Measurements from ENCODE around the gene RGS19.

The RGS19 gene

DNA sequence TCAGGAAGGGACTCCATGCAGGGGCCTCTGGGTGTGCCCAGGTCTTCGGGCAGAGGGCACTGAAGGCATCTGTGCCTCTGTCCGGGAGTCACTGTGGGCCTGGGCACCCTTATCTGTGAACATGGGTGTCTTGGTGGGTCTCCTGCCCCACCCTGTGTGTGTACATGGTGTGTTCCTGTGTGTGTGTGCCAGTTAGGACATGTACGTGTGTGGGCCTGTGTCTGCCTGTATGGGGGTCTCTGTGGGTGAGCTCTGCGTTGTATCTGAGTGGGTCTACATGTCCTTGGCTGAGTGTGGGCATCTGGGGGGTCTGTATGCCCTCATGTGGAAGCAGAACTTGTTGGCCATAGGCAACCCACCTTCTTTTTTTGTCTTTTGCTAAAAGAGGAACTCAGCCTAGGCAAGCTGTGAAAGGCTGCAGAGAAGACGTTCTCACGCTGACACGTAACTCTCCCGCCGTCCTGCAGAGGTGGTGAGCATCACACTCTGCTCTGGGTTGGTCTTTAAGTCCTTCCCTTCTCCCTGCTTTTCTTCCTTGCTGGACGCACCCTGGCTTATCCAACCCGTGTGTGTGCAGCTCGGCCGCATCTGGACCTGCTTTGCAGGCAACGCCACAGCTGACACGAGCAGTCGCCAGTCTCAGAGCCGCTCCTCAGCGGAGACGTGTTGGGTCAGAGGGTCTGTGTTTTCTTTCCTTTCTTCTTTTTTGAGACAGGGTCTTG is 28.6 kb upstream of the RGS19 start:
- no peak for DNase-seq

DNA sequence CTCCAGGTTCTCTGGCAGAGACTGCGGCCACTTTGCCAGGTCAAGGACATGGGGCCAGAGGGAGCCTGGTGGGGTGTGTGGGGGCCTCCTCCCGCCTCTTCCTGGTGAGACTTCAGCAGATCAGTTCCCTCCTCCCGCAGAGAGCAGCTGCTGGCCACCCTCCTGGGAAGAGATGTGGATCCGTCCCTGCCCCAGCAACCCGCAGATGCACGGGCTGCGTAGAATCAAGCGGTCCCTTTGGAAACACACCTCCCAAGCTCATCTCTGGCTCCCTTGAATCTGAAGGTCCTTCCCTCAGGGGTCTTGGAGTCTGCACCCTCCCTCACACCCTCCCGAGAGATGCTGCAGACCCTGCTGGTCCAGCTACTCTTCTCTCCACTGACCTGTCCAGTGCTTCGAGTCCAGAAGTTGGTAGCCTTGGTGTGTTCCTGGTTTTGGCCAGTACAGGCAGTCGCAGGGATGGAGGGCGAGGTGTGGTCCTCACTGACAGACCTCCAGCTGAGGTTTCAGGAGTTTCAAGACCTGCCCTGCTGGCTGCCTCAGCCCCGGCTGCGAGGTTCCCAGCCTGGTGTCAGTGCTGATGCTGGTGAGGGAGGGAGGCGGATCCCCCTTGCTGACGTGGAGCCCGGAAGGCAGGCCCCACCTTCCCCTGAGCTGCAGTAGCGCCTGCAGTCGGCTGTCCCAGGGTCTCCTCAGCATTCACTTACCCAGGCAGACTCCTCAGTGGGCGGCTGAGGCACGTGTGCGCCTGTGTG is 27.8 kb upstream of the RGS19 start, which contains the start of gene NPBWR2:
Gene NPBWR2 (minus strand): TSS at position 585 of the 755 bp plus-strand sequence. CDS start 734 bp downstream, outside the sequence.
- DNase-seq = no peak

DNA sequence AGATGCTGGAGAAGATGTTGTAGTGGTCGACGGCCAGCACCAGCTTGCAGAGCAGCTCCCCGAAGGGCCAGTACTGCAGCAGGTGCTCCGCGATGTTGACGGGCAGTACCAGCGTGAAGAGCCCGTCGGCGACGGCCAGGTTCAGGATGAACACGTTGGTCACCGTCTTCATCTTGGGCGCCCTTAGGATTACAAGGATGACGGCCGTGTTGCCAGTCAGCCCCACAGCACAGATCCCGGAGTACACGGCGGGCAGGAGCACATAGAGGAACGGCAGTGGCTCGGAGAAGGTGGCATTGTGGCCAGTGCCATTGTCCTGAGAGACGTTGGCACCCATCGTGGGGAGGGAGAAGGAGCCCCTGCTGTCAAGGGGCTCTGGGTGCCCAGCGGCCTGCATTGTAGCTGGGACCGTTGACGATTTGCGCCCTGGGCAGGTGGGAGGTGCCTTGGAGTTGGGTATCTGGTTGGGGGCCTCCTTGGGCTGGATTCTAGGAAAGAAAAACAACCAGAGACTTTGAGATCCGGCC is 27.2 kb upstream of the RGS19 start:
- DNase-seq = no peak

DNA sequence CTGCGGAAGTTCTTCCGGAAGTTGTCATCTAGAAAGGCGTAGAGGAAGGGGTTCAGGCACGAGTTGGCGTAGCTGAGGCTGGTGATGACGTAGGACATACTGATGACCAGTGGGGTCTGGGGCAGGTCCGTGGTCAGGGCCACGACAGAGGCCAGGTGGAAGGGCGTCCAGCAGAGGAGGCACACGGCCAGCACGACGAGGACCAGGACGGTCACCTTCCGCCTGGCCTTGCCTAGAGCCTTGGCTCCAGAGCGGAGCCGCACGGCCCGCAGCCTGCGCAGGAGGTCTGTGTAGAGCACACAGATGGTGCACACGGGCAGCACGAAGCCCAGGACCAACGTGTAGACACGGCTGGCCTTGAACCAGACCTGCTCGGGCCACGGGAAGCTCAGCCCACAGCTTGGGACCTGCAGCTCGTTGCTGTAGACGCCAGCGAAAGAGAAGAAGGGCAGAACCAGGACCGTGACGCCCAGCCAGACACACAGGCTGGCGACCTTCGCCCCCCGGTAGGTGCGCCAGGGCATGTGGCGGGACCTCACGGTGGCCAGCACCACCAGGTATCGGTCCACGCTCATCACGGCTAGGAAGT is 26.6 kb upstream of the RGS19 start:
- no peak for DNase-seq

DNA sequence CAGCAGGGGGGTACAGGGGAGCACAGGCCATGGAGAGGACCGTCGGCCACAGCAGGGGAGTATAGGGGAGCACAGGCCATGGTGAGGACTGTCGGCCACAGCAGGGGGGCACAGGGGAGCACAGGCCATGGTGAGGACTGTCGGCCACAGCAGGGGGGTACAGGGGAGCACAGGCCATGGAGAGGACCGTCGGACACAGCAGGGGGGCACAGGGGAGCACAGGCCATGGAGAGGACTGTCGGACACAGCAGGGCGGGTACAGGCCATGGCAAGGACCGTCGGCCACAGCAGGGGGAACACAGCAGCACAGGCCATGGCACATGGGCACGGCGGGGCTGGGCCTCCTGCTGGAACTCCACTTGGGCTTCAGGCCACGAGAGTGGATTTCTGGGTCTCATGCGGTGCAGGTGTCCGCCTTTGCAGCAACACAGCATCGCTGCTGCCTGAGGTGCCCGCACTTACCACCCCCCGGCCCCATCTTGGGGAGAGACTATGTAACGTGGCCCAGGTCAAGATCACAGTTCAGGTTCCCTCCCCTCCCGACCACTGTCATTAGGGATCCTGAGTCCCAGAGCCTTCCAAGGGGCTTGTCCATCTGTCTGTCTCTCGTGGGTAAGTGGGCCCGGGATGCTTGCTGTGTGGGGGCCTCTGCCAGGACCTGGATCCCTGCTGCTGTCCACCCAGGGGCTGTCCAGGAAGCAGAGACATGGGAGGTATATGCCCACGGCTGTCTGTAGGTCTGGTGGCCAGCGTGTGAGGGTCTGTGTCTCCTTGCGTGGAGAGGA is 25.5 kb upstream of the RGS19 start:
- DNase-seq = no peak

DNA sequence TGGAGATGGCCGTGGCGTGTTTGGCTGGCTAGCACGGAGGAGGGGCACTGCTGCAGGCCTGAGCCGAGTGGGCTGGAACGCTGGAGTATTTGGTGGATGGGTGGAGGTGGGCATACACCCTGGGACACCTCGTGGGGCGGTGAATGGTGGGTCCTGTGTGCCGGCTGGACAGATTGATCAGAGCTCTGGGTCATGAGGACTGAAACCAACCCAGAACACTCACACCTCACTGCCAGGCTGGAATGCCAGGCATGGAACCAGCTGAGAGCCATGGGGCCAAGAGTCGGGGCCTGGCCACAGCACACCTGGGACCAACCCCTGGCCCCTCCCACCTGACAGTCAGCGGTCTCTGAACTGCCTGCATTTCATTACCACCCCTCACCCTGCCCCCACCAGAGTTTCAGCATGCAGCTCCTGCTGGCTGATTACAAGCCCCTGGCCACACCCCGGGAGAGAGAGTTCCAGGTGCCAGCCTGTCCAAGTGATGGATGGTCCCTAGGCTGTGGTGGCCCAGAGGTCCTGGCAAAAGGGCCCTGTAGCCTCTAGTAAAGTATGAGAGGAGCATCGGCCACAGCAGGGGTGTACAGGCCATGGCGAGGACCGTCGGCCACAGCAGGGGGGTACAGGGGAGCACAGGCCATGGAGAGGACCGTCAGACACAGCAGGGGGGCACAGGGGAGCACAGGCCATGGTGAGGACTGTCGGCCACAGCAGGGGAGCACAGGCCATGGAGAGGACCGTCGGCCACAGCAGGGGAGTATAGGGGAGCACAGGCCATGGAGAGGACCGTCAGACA is 24.8 kb upstream of the RGS19 start:
- no peak for DNase-seq

DNA sequence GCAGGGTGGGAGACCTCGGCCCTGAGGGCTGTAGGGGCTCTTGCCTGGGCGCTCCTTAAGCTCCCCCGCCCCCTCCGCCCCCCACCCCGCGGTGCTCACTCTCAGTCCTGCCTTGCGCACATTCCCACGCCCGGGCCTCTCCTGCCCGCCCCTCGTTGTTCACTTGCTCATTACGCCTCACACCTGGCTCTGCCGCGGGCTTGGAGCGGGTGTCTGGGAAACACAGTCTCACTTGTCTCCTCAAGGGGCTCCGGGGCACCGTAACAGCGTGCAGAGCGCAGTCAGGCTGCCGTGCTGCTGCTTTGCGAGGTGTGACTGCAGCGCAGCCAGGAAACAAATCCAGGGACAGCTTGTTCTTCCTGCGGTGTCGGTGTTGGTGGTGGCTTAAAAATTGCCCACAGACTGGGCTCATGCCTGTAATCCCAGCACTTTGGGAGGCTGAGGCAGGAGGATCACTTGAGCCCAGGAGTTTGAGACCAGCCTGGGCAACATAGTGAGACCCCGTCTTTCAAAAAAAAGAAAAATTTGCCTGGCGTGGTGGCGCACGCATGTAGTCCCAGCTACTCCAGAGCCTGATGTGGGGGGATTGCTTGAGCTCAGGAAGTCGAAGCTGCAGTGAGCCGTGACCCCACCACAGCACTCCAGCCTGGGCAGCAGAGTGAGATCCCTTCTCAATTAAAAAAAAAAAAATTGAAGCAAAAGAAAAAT is 23.5 kb upstream of the RGS19 start:
- no peak for DNase-seq

DNA sequence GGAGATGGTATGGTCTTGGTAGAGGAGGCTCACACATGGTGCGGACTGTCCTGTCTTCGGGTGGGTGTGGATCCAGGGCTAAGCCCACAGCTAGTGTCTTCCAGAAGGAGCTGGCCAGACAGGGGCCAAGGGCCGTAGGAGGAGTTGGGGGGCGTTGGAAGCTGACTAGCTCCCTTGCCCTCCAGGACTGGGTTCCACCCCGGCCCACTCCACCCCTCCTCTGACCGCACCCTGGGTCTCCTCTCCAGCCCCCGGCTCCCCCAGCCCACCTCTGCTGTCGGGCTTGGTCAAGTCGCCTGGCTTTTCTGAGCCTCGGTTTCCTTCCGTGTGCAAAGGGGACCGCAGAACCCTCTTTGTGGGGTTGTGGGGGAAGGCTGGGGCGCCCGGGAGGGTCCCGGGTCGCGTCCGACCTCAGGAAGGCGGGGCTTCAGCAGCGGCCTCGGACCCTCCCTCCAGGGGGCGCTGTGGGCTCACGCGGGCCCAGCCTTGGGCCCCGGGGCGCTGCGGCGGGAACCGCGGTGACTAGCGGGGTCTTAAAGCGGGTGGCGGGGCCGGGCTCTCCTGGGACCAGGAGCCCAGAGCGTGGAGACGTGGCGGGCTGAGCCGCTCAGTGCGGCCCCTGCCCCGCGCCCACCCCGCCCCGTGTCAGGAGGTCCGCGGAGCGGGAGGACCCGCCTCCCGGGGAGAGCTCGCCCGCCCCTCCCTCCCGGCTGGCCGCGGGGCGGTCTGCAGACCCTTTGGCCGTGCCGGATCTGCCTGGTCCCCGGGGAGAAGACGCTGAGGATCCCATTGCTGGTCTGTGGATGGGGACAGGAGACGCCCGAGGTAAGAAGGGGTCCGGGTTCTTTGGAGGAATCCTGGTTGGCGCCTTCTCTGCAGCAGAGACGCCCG is 22.7 kb upstream of the RGS19 start:
- no peak for DNase-seq

DNA sequence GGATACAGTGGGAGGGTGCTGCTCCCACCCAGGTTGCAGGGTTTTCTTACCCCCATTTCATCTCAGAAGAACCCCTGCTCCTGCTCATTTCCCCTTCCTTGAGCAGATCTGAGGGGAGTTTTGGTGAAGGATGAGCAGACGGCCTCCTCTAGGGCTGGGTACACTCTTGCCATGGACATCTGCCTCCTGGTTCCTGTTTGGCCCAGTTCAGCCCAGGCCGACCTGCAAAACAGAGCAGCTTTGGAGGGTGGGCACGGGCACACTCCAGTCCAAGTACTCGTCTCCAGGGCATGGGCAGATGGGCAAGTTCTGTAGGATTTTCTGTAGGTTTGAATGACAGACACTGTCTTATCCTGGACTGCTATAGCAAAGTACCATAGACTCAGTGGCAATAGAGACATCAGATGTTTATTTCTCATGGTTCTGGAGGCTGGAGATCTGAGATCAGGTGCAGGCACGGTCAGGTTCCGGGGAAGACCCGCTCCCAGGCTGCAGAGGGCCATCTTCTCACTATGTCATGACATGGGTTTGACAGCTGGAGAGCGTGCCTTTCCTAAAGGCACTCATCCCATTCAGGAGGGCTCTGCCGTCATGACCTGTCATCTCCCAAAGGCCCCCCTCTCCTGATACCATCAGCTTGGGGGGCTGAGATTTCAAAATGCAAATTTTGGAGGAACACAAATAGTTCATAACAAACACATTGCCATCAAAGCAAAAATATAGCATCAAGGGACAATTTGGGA is 21.8 kb upstream of the RGS19 start:
- no peak for DNase-seq

DNA sequence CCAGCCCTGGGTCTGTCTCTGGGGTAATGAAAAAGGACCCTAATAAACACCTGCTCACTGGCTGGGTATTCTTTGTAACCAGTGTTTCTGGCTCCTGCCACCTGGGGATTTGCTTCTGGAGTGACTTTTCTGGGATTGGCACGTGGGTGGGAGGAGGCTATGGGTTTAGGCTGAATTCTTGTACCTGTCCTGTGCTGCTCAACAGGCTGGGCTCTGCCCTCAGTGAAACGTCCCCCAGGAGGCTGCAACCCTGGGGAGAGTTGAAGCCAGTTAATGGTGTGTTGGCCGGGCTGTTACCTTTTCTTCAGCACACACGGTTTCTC is 21.2 kb upstream of the RGS19 start:
- no peak for DNase-seq

DNA sequence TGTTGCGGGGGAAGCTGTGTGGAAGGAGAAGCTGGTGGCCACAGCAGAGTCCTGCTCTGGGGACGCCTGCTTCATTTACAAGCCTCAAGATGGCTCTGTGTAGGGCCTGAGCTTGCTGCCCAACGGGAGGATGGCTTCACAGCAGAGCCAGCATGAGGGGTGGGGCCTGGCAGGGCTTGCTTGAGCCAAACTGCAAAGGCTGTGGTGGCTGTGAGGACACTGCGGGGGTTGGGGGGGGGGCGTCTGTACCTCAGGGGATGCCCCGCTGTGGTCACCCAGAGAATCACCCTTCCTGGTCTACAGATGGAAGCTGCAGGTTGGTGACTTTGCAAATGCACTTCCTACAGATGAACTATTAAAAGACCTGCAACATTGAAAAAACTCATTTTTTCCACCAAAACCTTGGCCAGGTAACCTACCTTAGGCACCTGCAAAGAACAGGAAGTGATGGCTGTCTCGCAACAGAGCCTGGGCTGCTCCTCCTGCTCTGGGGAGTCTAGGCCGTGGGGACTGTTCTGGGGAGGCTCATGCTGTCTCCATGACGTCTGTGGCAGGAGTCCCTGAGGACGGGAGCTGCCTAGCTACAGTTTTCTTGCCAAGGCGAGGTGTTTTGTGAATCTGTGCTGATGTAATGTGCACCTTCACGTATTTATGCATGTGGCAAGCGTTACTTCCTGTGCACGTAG is 20.7 kb upstream of the RGS19 start:
- DNase-seq = no peak

DNA sequence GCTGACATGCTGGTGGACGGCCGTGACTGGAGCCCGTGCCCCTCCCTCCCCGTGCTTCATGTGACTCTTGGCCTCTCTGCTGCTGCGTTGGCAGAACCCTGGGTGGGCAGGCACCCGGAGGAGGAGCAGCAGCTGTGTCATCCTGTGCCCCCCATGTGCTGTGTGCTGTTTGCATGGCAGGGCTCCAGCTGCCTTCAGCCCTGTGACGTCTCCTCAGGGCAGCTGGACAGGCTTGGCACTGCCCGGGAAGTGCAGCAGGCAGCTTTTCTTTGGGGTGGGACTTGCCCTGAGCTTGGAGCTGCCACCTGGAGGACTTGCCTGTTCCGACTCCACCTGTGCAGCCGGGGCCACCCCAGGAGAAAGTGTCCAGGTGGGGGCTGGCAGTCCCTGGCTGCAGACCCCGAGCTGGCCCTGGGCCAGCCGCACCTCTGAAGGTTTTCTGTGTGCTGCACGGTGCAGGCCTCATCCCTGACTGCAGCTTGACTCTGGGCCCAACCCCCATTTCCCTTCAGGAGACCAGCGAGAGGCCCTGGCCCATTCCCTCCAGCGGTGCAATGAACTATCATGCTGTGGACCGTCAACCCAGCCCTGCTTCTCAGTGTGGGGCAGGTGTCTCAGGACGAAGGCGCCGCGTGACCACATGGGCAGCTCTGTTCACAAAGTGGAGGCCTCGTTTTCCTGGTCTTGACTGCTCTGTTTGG is 19.9 kb upstream of the RGS19 start:
- no peak for DNase-seq

DNA sequence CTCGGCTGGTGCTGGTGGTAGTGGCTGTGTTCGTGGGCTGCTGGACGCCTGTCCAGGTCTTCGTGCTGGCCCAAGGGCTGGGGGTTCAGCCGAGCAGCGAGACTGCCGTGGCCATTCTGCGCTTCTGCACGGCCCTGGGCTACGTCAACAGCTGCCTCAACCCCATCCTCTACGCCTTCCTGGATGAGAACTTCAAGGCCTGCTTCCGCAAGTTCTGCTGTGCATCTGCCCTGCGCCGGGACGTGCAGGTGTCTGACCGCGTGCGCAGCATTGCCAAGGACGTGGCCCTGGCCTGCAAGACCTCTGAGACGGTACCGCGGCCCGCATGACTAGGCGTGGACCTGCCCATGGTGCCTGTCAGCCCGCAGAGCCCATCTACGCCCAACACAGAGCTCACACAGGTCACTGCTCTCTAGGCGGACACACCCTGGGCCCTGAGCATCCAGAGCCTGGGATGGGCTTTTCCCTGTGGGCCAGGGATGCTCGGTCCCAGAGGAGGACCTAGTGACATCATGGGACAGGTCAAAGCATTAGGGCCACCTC is 19.2 kb upstream of the RGS19 start:
- no peak for DNase-seq

DNA sequence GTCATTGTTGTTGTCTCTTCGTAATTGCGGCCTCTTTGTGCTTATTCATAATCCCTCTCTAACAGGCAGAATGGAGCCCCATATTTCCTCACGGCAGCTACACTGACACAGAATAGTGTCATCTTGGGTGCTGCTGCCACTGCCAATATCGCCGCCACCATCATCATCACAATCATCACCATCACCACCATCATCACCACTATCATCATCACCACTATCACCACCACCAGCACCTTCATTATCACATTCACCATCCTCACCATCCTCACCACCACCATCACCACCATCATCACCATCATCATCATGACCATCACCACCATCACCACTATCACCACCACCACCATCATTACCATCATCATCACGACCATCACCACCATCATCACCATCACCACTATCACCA is 17.2 kb upstream of the RGS19 start:
- DNase-seq = no peak

DNA sequence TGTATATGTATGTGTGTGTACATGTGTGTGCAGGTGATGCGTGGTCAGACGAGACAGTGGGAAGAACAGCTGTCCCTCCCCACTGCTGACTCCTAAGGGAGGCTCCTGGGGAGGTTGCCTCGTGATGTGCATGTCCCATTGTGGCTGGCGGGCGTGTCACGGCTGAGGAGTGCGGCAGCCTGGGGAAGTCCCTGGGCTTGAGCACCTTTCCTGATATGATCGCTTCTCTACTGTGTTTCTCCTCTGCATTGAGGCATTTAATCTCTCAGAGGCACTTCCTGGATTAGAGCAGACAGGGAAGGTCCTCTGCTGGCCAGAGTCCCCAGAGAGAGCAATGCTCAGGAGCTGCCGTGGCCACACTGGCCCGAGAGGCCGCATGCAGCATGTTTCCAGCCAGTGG is 16.6 kb upstream of the RGS19 start:
- DNase-seq = no peak

DNA sequence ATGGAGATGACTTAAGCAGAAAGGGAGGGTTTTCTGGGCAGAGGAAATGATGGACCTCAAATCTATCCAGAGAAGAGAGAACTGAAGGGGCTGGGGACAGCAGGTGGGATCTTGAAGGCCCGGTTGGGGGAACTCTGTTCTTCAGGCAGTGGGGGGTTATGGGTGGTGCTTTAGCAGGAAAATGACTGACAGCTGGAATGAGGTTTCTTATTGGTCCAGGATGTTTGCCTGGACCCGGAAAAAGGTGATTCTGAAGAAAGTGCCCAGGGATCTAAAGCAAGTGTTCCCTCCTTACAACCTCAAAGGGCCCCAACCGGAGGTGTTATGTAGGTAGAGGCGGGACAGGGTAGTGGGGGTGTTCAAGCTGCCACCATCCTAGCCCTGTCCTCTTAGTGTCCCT is 16.1 kb upstream of the RGS19 start:
- DNase-seq = no peak

DNA sequence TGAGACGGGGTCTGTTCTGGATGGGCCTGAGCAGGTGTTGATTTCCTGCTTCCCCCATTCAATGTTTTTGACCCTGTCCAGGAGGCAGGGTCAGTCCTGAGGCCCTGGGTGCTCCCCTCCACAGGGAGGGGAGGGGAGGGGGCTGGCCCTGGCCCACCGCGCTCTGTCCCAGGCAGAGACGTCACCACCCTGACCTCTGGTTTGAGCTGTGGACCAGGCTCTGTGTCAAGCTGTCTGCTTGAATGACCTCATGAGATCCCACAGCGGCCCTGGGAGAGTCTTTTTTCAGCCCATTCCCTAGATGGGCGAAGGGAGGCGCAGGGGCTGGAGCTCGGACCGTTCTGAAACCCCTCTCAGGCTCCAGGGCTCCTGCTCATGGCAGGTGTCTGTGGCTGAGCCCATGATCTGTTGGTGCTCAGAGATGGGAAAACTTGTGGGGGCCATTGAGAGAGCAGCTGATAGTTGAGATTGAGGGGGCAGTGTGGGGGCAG is 13.7 kb upstream of the RGS19 start:
- no peak for DNase-seq

Data from NCI-H226 (cell line).